Measurements from ENCODE around the gene NXN.

Gene NXN

GRCh38 chr17:979539-980405 is at the start of gene NXN:
TSS of gene NXN (minus strand) at chr17:979776.
- DNase-seq, result peak; percentile 85

DNA sequence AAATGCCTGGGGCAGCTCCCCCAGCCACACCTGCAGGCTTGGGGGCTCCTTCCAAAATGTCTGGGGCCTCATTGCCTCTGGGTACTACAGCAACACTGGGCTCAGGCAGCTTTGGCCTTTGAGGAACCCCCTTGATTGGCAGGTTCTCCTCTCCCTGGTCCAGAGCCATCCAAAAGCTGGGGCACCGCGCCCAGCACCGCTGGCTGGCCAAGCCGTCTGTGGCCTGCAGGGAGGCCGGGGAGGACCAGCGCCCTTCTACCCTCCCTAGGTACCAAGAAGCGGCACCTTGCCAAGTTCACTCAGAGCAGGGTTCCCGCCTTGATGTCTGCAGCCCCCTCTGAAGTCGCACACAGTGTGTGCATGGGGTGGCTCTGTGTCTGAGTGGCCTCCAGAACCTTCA is 47.5 kb upstream of the NXN start:
- DNase-seq, result no peak

- DNase-seq, result no peak
These were observed 47.0 kb upstream of the NXN start for GRCh38 chr17:1026599-1026975.

DNA sequence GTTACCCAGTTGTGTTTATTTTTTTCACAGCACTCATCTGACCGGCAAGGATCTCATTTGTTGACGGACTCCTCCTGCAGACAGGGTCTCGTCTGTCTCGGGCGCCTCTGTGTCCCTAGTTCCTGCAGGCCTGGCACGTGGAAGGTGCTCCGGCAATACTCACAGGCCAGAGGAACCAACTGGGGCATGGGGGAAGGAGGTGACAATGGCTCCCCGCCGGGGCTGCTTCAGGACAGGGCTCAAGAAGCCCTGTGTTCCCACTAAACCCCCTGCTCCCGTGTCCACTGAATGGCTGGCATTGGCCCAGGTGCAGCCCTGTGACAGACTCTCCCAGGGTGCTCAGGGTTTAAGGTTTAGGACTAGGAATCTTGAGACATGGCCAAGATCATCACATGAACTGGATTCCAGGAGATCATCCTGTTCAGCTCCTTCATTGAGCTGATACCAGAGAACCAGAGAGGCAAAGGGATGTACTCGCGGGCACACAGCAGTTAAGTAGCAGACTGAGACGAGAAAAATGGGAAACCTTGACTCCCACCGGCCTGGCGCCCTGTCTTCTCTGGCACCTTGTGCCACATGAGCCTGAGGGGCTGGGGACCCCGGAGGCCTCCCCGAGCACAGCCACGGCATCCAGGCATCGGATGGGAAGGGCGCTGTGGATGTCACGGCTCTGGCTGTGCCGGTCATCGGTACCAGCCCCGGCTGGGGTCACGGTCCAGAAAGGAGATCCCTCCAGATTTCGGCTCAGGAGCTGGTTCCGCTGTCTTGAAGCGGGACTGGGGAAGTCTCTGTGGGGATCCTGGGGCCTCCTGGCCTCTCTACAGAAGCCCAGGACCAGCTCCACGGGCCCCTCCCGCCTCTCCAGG is 46.4 kb upstream of the NXN start:
- DNase-seq, result no peak

- no peak for DNase-seq
These were observed 44.5 kb upstream of the NXN start for GRCh38 chr17:1024076-1024475.

- no peak for DNase-seq
These were observed 42.9 kb upstream of the NXN start for GRCh38 chr17:1022278-1023024.

GRCh38 chr17:1021147-1021546 is 41.6 kb upstream of the NXN start:
- DNase-seq, result no peak

GRCh38 chr17:1019451-1019850 is 39.9 kb upstream of the NXN start:
- DNase-seq, result no peak

- no peak for DNase-seq
These were observed 39.0 kb upstream of the NXN start for GRCh38 chr17:1018547-1018946.

DNA sequence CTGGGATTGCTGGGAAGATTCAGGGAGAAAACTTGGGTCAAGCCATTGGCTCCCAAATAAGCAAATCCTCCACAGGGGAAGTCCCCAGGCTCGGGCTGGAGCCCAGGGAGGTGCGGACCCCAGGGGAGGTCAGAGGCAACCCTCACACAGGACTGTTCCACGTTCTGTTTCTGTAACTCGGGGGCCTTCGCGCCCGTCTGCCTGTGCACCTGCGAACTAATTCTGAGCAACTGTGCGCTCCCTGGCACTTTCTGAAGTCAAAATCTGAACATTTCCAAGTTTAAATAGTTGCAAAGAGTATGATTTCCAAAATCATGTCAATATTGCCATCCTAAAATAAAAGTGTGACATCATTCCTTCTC is 34.1 kb upstream of the NXN start:
- DNase-seq, result no peak

DNA sequence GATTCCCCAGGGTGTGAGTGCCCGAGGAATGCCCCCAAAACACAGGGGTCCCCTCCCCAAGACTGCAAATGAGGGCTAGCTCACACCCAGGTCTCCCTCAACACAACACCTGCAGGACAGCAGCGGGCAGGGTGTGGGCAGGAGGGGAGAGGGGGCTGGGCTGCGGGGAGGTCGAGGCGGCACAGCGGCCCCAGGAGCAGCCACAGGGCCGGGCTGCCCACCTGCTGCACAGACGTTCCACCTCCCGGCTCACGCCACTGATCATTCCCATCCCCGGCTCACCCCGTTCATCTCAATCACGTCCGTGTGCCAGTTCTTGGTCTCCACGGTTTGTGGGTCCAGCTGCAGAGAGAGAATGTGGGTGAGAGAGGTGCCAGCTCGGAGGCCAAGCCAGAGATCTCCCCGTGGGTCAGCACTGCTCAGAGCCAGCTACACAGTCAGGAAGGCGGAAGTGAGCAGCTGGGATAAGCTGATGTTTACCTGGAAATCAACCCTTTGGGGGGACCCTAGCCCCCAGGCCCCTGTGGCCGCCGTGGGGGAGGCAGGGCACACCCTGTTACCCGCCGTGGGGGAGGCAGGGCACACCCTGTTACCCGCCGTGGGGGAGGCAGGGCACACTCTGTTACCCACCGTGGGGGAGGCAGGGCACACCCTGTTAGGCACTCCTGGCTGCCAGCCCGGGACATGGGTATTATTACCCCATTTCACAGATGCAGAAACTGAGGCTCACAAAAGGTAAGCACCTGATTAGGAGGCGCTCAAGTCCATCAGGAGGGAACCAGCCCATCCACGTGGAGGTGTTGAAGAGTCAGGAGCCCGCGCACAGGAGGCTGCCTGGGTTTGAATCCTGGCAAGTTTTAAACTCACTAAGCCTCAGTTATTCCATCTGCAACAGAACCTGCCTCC is 33.5 kb upstream of the NXN start:
- no peak for DNase-seq

DNA sequence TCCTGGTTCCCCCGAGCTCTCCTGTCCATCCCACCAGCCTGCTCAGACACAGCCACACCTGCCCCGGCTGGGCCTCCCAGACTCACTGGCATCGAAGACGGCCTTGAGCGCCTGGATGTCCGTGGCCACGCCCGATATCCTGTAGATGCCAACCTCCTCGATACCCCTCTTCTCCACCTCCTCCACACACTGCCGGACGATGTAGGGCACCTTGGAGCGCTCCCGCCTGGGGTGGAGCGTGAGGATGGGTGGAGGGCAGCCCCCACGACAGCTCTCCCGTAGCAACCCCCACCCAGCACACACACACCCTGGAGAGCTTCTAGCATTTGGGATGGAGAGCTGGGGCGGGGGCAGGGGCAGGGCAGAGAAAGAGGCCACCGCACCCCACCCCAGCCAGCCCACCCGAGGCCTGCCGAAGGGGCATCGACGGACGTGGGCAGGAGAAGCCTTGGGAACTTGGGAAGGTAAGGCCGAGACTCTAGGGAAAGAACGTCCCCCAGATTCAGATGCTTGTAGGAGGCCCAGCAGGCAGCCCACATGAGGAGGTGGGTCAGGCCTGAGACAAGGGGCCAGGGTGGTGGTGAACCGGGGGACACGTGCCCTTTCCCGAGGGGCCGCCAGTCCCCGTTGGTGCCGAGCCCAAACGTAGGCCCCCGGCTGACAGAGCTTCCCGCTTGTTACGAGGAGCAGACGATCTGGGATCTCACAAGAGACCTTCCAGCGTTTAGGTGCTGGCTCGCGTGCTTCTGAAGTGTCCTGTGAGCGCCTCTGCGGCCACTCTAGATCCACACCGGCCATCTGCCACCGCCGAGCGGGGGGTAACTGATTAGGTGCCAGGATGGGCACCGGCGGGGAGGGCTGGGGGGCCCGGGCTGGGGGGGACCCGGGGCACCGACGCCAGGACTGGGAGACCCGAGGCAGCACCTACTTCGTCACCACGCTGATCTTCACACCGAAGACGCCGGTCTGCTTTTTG is 32.5 kb upstream of the NXN start:
- no peak for DNase-seq

DNA sequence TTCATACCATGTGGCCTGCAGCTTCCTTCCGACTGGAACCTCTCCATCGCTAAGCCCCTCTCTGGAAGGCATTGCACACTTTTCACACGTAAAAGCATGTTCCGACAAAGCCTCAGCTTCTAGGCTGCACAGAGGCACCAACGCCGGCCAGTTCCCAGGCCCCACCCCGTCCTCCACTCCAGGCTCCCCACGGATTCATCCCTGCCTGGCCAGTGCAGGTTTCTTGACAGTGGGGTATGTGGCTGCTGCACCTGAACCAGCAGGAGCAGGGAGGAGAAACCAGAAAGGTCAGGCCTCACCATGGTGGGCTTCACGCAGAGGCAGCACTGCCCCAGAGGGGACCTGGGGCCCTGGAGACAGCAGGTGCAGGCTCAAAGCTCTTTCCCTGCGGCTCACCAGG is 31.6 kb upstream of the NXN start:
- no peak for DNase-seq

DNA sequence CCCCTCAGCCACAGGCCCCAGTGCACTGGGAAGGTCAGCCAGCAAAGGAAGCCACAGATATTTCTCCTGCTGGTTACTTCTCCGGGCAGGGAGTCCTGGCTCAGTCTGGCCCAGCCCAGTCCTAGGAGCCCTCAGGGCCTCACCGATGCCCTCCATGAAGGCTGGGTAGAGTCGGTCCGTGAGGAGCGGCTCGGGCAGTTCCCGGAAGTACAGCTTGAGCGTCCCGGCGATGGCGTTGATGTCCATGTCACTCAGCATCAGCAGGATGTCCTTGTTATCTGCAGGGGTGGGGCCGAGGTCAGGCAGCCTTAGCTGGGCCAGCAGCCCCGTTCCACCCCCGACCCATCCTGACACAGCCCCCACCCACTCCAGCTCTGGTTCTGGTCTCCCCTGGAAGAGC is 31.0 kb upstream of the NXN start:
- DNase-seq, result no peak

- no peak for DNase-seq
These were observed 30.5 kb upstream of the NXN start for GRCh38 chr17:1010086-1010450.

GRCh38 chr17:1009229-1010085 is 29.9 kb upstream of the NXN start:
- no peak for DNase-seq

GRCh38 chr17:1008008-1008761 is 28.6 kb upstream of the NXN start:
- DNase-seq, result no peak

- no peak for DNase-seq
These were observed 27.9 kb upstream of the NXN start for GRCh38 chr17:1007310-1008007.

DNA sequence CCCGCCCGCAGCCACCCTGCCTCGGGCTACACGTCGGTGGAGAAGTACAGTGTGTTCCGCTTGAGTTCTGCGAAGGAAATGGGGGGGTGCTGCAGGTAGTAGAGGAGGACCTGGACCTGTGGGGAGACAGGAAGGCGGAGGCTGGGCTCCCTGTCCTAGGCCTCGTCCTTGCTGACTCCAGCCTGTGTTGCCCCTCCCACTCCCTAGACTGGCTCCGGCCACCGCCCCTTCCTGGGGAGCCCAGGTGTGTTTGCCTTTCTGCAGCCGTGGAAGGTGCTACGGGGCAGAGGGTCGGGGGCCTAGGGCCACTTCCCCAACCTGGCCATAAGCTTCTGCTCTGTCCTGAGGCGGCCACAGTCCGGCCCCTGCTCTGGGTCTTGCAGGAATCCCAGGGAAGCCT is 26.5 kb upstream of the NXN start:
- no peak for DNase-seq
